K562 (cell line): ENCODE data around the gene EIF4E1B.

ENCODE experiments used
- BMI1 ChIP-seq: fragments of 150-350 bp; IDR thresholded peaks from 2 replicates; pipeline ENCODE4 v1.6.1; 2014; ENCODE audit warnings: low read length
- GATA2 ChIP-seq: sonication (generic); formaldehyde crosslinking; IDR thresholded peaks from 2 replicates; pipeline ENCODE4 v1.4.0; 2020; ENCODE audit warnings: mild to moderate bottlenecking, missing genetic modification reagents
- MAZ ChIP-seq, 2 experiments: fragments of 450-650 bp in 1 of 2; sonication (generic) in 1 of 2; formaldehyde crosslinking; IDR thresholded peaks in 1 of 2; conservative IDR thresholded peaks in 1 of 2; 2 replicates each; pipeline versions ENCODE4 v1.4.0 to v1.5.0; 2020; ENCODE audit warnings: mild to moderate bottlenecking in 1 of 2, missing genetic modification reagents in 1 of 2
- NCOA2 ChIP-seq, 2 experiments: fragments of 450-650 bp; IDR thresholded peaks; 2 replicates each; pipeline ENCODE4 v1.6.1; 2018; ENCODE audit warnings: mild to moderate bottlenecking in 2 of 2, moderate library complexity in 1 of 2; ENCODE audit not compliant: partially characterized antibody in 2 of 2
- SMAD1 ChIP-seq: fragments of 150-350 bp; IDR thresholded peaks from 2 replicates; pipeline ENCODE4 v1.6.1; 2014; ENCODE audit warnings: low read length, low read depth; ENCODE audit not compliant: partially characterized antibody
- SP1 ChIP-seq: sonication (generic); formaldehyde crosslinking; IDR thresholded peaks from 2 replicates; pipeline ENCODE4 v1.8.1; 2022; ENCODE audit warnings: mild to moderate bottlenecking, missing genetic modification reagents
- SRF ChIP-seq, 2 experiments: fragments of 250-450, 450-650 bp in 1 of 2; sonication (Bioruptor Pico) in 1 of 2; sonication (generic) in 1 of 2; formaldehyde crosslinking; IDR thresholded peaks; 2 replicates each; pipeline versions ENCODE4 v1.5.0 to v1.5.1; 2020 to 2022; ENCODE audit warnings: mild to moderate bottlenecking in 1 of 2, missing genetic modification reagents in 1 of 2
- ZBED1 ChIP-seq: IDR thresholded peaks from 2 replicates; pipeline ENCODE4 v1.6.1; 2014
- ZNF384 ChIP-seq: IDR thresholded peaks from 2 replicates; pipeline ENCODE4 v1.6.1; 2012; ENCODE audit warnings: low read depth, low read length, improper control_type of control experiment
- ZNF436 ChIP-seq: fragments of 250-450, 450-650 bp; sonication (Bioruptor Pico); formaldehyde crosslinking; IDR thresholded peaks from 2 replicates; pipeline ENCODE4 v1.7.0; 2020; ENCODE audit warnings: mild to moderate bottlenecking
- TF ChIP-seq, protein P1 (sequence below), 3 experiments: IDR thresholded peaks in 2 of 3; conservative IDR thresholded peaks in 1 of 3; 2 replicates each; pipeline ENCODE4 v1.5.1; 2011 to 2012; ENCODE audit warnings: low read length in 3 of 3, mild to moderate bottlenecking in 3 of 3, control low read depth in 2 of 3, improper control_type of control experiment in 1 of 3, inconsistent platforms in 1 of 3, low read depth in 1 of 3, mixed read lengths in 1 of 3, moderate library complexity in 1 of 3; ENCODE audit not compliant: insufficient read depth in 2 of 3
- TF ChIP-seq, protein P2 (sequence below): sonication (generic); formaldehyde crosslinking; IDR thresholded peaks from 2 replicates; pipeline ENCODE4 v1.9.0; 2022; ENCODE audit warnings: mild to moderate bottlenecking, missing genetic modification reagents

- TF ChIP-seq, protein P1, sequence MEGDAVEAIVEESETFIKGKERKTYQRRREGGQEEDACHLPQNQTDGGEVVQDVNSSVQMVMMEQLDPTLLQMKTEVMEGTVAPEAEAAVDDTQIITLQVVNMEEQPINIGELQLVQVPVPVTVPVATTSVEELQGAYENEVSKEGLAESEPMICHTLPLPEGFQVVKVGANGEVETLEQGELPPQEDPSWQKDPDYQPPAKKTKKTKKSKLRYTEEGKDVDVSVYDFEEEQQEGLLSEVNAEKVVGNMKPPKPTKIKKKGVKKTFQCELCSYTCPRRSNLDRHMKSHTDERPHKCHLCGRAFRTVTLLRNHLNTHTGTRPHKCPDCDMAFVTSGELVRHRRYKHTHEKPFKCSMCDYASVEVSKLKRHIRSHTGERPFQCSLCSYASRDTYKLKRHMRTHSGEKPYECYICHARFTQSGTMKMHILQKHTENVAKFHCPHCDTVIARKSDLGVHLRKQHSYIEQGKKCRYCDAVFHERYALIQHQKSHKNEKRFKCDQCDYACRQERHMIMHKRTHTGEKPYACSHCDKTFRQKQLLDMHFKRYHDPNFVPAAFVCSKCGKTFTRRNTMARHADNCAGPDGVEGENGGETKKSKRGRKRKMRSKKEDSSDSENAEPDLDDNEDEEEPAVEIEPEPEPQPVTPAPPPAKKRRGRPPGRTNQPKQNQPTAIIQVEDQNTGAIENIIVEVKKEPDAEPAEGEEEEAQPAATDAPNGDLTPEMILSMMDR (IDR thresholded peaks at IDR 0.05 in 2 of 3, conservative IDR thresholded peaks at IDR 0.05 in 1 of 3; ENCODE audit: insufficient read depth in 2 of 3, low read depth in 1 of 3, low read length in 3 of 3), result no peak
- TF ChIP-seq ZNF436, result no peak
- TF ChIP-seq SMAD1, result no peak
- TF ChIP-seq ZNF384, result no peak
- no peak for TF ChIP-seq BMI1
- no peak for TF ChIP-seq GATA2 (CRISPR knock-in tag)
- no peak for TF ChIP-seq MAZ (CRISPR knock-in tag; conservative IDR thresholded peaks at IDR 0.05 in 1 of 2, IDR thresholded peaks at IDR 0.05 in 1 of 2)
- no peak for TF ChIP-seq SP1 (CRISPR knock-in tag)
- TF ChIP-seq NCOA2 (IDR thresholded peaks at IDR 0.05; ENCODE audit: partially characterized antibody in 2 of 2), result no peak
- TF ChIP-seq ZBED1, result no peak
- TF ChIP-seq SRF (CRISPR knock-in tag; IDR thresholded peaks at IDR 0.05), result no peak
- TF ChIP-seq, protein P2, sequence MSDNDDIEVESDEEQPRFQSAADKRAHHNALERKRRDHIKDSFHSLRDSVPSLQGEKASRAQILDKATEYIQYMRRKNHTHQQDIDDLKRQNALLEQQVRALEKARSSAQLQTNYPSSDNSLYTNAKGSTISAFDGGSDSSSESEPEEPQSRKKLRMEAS (CRISPR knock-in tag), result no peak
Observed at GRCh38 chr5:176647843-176648473, 17.5 kb downstream of the EIF4E1B start.
